Measurements from ENCODE around the gene RGS5.

DNA sequence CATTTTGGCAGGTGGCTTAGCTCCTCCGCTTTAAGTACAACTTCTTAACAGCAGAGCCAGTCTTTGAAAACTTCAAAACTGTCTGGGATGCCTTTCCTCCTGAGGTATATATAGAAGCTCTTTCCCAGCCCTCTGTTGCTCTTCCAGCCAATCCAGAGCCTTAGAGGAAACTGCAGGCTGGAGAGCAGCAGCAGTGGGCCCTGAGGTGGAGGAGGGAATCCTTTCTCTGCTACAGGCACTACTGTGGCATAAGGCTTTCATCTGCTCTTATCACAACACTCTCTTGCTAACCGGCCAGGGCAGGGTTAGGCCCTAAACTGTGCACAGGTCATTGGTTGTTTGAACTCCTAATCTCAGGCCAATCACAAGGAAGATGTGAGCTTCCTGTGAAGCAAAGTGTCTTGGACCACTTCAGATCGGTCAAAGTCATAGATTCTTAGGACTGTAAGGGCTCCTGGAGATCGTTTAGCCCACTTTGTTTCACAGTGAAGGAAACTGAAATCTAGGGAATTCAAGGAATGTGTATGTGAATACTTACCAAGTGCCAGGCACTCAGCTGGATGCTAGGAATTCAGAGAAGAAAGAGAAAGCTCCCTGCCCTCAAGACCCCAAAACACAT lies at the start of gene RGS5:
- no peak for TF ChIP-seq POLR2A (IDR thresholded peaks at IDR 0.05)
- TF ChIP-seq, protein P1, sequence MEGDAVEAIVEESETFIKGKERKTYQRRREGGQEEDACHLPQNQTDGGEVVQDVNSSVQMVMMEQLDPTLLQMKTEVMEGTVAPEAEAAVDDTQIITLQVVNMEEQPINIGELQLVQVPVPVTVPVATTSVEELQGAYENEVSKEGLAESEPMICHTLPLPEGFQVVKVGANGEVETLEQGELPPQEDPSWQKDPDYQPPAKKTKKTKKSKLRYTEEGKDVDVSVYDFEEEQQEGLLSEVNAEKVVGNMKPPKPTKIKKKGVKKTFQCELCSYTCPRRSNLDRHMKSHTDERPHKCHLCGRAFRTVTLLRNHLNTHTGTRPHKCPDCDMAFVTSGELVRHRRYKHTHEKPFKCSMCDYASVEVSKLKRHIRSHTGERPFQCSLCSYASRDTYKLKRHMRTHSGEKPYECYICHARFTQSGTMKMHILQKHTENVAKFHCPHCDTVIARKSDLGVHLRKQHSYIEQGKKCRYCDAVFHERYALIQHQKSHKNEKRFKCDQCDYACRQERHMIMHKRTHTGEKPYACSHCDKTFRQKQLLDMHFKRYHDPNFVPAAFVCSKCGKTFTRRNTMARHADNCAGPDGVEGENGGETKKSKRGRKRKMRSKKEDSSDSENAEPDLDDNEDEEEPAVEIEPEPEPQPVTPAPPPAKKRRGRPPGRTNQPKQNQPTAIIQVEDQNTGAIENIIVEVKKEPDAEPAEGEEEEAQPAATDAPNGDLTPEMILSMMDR (IDR thresholded peaks at IDR 0.05), result no peak

Measured in right lobe of liver (tissue), 4 donors.